HEK293 (cell line): ENCODE results near the gene MYO18B.

Experiments used
- CTCF ChIA-PET: fragments of 350-600 bp; formaldehyde crosslinking; extraction: SDS; loops from one replicate; lab custom pipeline; 2021; ENCODE audit warnings: antibody characterized with exemption; lab: Yijun Ruan, JAX
- POLR2A ChIA-PET: fragments of 300-600 bp; formaldehyde crosslinking; extraction: SDS; loops from one replicate; lab custom pipeline; 2020; ENCODE audit warnings: antibody characterized with exemption, inconsistent platforms; lab: Yijun Ruan, JAX
- H3K27ac ChIP-seq: fragments of 200-500 bp; sonication (Bioruptor generic); 2 replicates; pipeline ENCODE4 v1.5.1; 2014; ENCODE audit warnings: low read depth, low read length, control low read depth, inconsistent platforms; ENCODE audit errors: extremely low read depth
- H3K36me3 ChIP-seq, 2 experiments: fragments of 200-500 bp in 1 of 2; sonication (Bioruptor generic) in 1 of 2; 1 replicate in 1 of 2; 2 replicates in 1 of 2; pipeline ENCODE4 v1.5.1; 2014 to 2017; ENCODE audit warnings: inconsistent platforms in 2 of 2, low read length in 2 of 2; ENCODE audit not compliant: control insufficient read depth in 2 of 2, insufficient read depth in 1 of 2
- H3K4me1 ChIP-seq: fragments of 200-500 bp; sonication (Bioruptor generic); 2 replicates; pipeline ENCODE4 v1.5.1; 2014; ENCODE audit warnings: mild to moderate bottlenecking, low read length, inconsistent platforms; ENCODE audit not compliant: control insufficient read depth, insufficient read depth
- H3K4me3 ChIP-seq: 2 replicates; pipeline ENCODE4 v1.5.1; 2011; ENCODE audit warnings: low read depth, mild to moderate bottlenecking, control low read depth, low read length, moderate library complexity
- H3K9me3 ChIP-seq: fragments of 200-500 bp; sonication (Bioruptor generic); 2 replicates; pipeline ENCODE4 v1.5.1; 2014; ENCODE audit warnings: low read depth, low read length, inconsistent platforms; ENCODE audit not compliant: control insufficient read depth, insufficient read depth
- FEZF1 ChIP-seq: fragments of 450-650 bp; formaldehyde crosslinking; IDR thresholded peaks from 2 replicates; pipeline ENCODE4 v1.5.1; 2016; ENCODE audit warnings: missing biosample characterization, missing genetic modification characterization
- TSHZ1 ChIP-seq: fragments of 450-650 bp; formaldehyde crosslinking; IDR thresholded peaks from 2 replicates; pipeline ENCODE4 v1.5.1; 2016; ENCODE audit warnings: missing biosample characterization, missing genetic modification characterization, borderline replicate concordance
- ZBTB17 ChIP-seq: fragments of 450-650 bp; formaldehyde crosslinking; IDR thresholded peaks from 2 replicates; pipeline ENCODE4 v1.5.1; 2016; ENCODE audit warnings: missing biosample characterization, missing genetic modification characterization
- ZNF155 ChIP-seq: fragments of 450-650 bp; formaldehyde crosslinking; IDR thresholded peaks from 2 replicates; pipeline ENCODE4 v1.5.1; 2016; ENCODE audit warnings: missing biosample characterization, missing genetic modification characterization
- ZNF19 ChIP-seq: fragments of 450-650 bp; formaldehyde crosslinking; IDR thresholded peaks from 2 replicates; pipeline ENCODE4; 2016; ENCODE audit warnings: missing biosample characterization, missing genetic modification characterization, low read depth
- ZNF302 ChIP-seq: fragments of 450-650 bp; formaldehyde crosslinking; IDR thresholded peaks from 2 replicates; pipeline ENCODE4 v1.5.1; 2016; ENCODE audit warnings: missing biosample characterization, missing genetic modification characterization, low read depth
- ZNF354C ChIP-seq: fragments of 450-650 bp; formaldehyde crosslinking; IDR thresholded peaks from 2 replicates; pipeline ENCODE4 v1.5.1; 2016; ENCODE audit warnings: missing biosample characterization, missing genetic modification characterization, low read depth, borderline replicate concordance
- ZNF394 ChIP-seq: fragments of 450-650 bp; formaldehyde crosslinking; IDR thresholded peaks from 2 replicates; pipeline ENCODE4 v1.5.1; 2016; ENCODE audit warnings: missing biosample characterization, missing genetic modification characterization, mild to moderate bottlenecking, moderate library complexity, borderline replicate concordance
- ZNF621 ChIP-seq: fragments of 450-650 bp; formaldehyde crosslinking; IDR thresholded peaks from 2 replicates; pipeline ENCODE4 v1.5.1; 2017; ENCODE audit warnings: missing biosample characterization, missing genetic modification characterization
- ZNF701 ChIP-seq: fragments of 450-650 bp; formaldehyde crosslinking; IDR thresholded peaks from 2 replicates; pipeline ENCODE4 v1.5.1; 2016; ENCODE audit warnings: missing biosample characterization, missing genetic modification characterization
- ZSCAN23 ChIP-seq: fragments of 450-650 bp; formaldehyde crosslinking; IDR thresholded peaks from 2 replicates; pipeline ENCODE4 v1.5.1; 2016; ENCODE audit warnings: missing biosample characterization, missing genetic modification characterization

Gene MYO18B

GRCh38 chr22:25747245-25747944 lies 5.4 kb downstream of the MYO18B start:
- no peak overlapping the region for H3K4me3 ChIP-seq
- CTCF ChIA-PET, result interaction anchor here (0.6 kb wide), 2 partner anchors 52 to 515 kb away, joined by 3 read pairs; no protein-coding TSS in a partner anchor
- no peaks in the 10 kb centered on the region for H3K36me3 ChIP-seq
- no peaks in the 10 kb centered on the region for H3K4me1 ChIP-seq
- POLR2A ChIA-PET, result no interaction called here
- H3K27ac ChIP-seq, result no peak overlapping the region
- no peaks in the 10 kb centered on the region for H3K9me3 ChIP-seq
- TF ChIP-seq ZBTB17 (tag by site-specific recombination), result peak; percentile 95
- TF ChIP-seq ZNF354C, result no peak

DNA sequence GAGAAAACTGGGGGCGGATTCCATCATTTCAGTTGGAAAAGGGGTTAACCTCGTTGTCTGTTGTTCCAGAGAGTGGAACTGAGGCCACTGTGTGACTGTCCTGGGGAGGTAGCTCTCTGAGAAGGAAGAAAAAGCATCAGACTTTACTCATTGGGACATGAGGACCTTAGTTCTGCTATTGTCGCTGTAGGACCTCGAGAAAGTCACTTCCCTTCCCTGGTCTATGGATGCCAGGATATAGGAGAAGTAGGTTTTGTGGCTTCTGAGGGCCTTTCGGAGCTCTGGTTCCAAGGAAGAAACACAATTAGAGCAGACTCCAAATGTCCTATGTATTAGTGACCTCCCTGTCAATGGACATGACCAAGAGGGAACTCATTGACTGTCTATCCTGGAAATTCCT lies 6.2 kb downstream of the MYO18B start:
- ChIA-PET CTCF (interaction anchor here (0.6 kb wide), 1 partner anchor 53 kb away, joined by 3 read pairs; no protein-coding TSS in a partner anchor), POLR2A (no interaction called here)
- TF ChIP-seq FEZF1 (tag by site-specific recombination) (no peak), TSHZ1 (no peak), ZNF155 (tag by site-specific recombination) (no peak), ZNF621 (tag by site-specific recombination) (no peak)
- H3K4me1 ChIP-seq, result no peaks in the 10 kb centered on the region
- no peaks in the 10 kb centered on the region for H3K36me3 ChIP-seq
- H3K4me3 ChIP-seq, result no peak overlapping the region
- H3K27ac ChIP-seq, result no peak overlapping the region
- H3K9me3 ChIP-seq, result no peaks in the 10 kb centered on the region

DNA sequence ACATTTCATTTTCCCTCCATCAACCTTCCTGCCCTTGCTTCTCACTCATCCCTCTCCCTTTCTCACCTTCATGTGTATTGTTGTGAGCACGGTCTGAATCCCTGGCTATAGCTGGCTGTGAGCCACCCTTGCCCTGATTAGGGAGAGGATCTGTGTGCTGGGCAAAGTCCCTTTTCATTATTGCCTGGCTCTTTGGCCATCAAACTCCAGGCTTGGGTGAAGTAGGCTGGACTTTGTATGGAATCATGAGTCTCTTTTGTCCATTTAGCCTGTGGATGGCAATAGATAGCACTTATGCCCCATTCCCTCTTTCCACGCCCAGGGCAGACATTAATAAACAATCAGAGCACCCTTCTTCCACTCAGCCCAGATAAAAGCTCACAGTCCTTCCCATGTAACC lies 6.7 kb downstream of the MYO18B start:
- no peaks in the 10 kb centered on the region for H3K4me1 ChIP-seq
- no peak for TF ChIP-seq ZNF394 (tag by site-specific recombination)
- TF ChIP-seq ZSCAN23 (tag by site-specific recombination), result no peak
- no peak for TF ChIP-seq ZNF302 (tag by site-specific recombination)
- TF ChIP-seq ZNF701 (tag by site-specific recombination), result no peak
- CTCF ChIA-PET, result no interaction called here
- no peaks in the 10 kb centered on the region for H3K36me3 ChIP-seq
- no peaks in the 10 kb centered on the region for H3K9me3 ChIP-seq
- H3K27ac ChIP-seq, result no peak overlapping the region
- POLR2A ChIA-PET, result no interaction called here
- H3K4me3 ChIP-seq, result no peak overlapping the region

GRCh38 chr22:25749420-25750169 lies 7.6 kb downstream of the MYO18B start:
- ChIA-PET POLR2A (interaction anchor here (0.7 kb wide), 1 partner anchor 235 kb away, joined by 3 read pairs; no protein-coding TSS in a partner anchor), CTCF (interaction anchor here (0.7 to 1.0 kb wide), 2 partner anchors 23 to 387 kb away, joined by 3 to 4 read pairs; no protein-coding TSS in a partner anchor)
- no peaks in the 10 kb centered on the region for H3K4me1 ChIP-seq
- H3K9me3 ChIP-seq, result no peaks in the 10 kb centered on the region
- TF ChIP-seq ZNF19 (tag by site-specific recombination), result no peak
- no peaks in the 10 kb centered on the region for H3K36me3 ChIP-seq
- H3K27ac ChIP-seq, result no peak overlapping the region
- H3K4me3 ChIP-seq, result no peak overlapping the region
